HepG2 (cell line): ENCODE measurements around the gene CYYR1.

ENCODE experiments used
- BHLHE40 ChIP-seq: IDR thresholded peaks from 2 replicates; pipeline ENCODE4 v1.6.1; 2011; ENCODE audit warnings: low read length, improper control_type of control experiment
- CBX2 ChIP-seq, 2 experiments: fragments of 200-600 bp in 1 of 2; sonication (generic); formaldehyde crosslinking in 1 of 2; IDR thresholded peaks; 2 replicates each; pipeline versions ENCODE4 v1.7.0 to v1.8.1; 2018 to 2022; ENCODE audit warnings: low read depth in 2 of 2, low read length in 1 of 2, mild to moderate bottlenecking in 1 of 2, missing genetic modification reagents in 1 of 2
- CENPX ChIP-seq: sonication (generic); formaldehyde crosslinking; IDR thresholded peaks from 2 replicates; pipeline ENCODE4 v1.9.0; 2021; ENCODE audit warnings: mild to moderate bottlenecking, missing genetic modification reagents, moderate library complexity
- CTCF ChIP-seq: sonication (generic); formaldehyde crosslinking; IDR thresholded peaks from 2 replicates; pipeline ENCODE4 v1.5.0; 2020; ENCODE audit warnings: mild to moderate bottlenecking, missing genetic modification reagents, moderate library complexity
- EP300 ChIP-seq, 3 experiments: sonication (generic) in 1 of 3; formaldehyde crosslinking in 1 of 3; IDR thresholded peaks; 2 replicates each; pipeline versions ENCODE4 v1.5.1 to v1.6.1; 2011 to 2020; ENCODE audit warnings: low read depth in 2 of 3, low read length in 2 of 3, borderline replicate concordance in 1 of 3, improper control_type of control experiment in 1 of 3, mild to moderate bottlenecking in 1 of 3, missing genetic modification reagents in 1 of 3, moderate library complexity in 1 of 3
- NCOA1 ChIP-seq: sonication (generic); formaldehyde crosslinking; IDR thresholded peaks from 2 replicates; pipeline ENCODE4 v1.9.0; 2021; ENCODE audit warnings: missing genetic modification reagents
- REST ChIP-seq, 2 experiments: IDR thresholded peaks; 2 replicates each; pipeline ENCODE4 v1.6.1; 2011 to 2012; ENCODE audit warnings: low read length in 2 of 2, borderline replicate concordance in 1 of 2, low read depth in 1 of 2, mild to moderate bottlenecking in 1 of 2, moderate library complexity in 1 of 2
- TARDBP ChIP-seq: sonication (generic); formaldehyde crosslinking; IDR thresholded peaks from 2 replicates; pipeline ENCODE4 v1.8.0; 2022; ENCODE audit warnings: mild to moderate bottlenecking, missing genetic modification reagents

GRCh38 chr21:26528882-26529281 is 44.2 kb downstream of the CYYR1 start:
- TF ChIP-seq NCOA1 (CRISPR knock-in tag) (no peak), EP300 (IDR thresholded peaks at IDR 0.05; ENCODE audit: low read depth in 2 of 2, low read length in 2 of 2) (no peak), EP300 (CRISPR knock-in tag; IDR thresholded peaks at IDR 0.05; ENCODE audit: borderline replicate concordance) (no peak), BHLHE40 (no peak), CTCF (CRISPR knock-in tag) (no peak), REST (IDR thresholded peaks at IDR 0.05; ENCODE audit: borderline replicate concordance in 1 of 2, low read depth in 1 of 2, low read length in 2 of 2) (no peak), CBX2 (IDR thresholded peaks at IDR 0.05; ENCODE audit: low read depth, low read length) (no peak), CBX2 (CRISPR knock-in tag; IDR thresholded peaks at IDR 0.05; ENCODE audit: low read depth) (no peak), CENPX (CRISPR knock-in tag) (no peak), TARDBP (CRISPR knock-in tag) (no peak)
